ENCODE results near the gene TAS1R3.

TAS1R3 gene

GRCh38 chr1:1345384-1345783, 14.3 kb downstream of the TAS1R3 start:
- Histone ChIP-seq H3K9ac (ENCODE audit: low read length) (no peak overlapping the region), H3K4me1 (ENCODE audit: control insufficient read depth, insufficient read depth, low read length) (peaks cover 12% of the 10 kb centered on the region), H3K9me3 (ENCODE audit: control insufficient read depth, insufficient read depth, low read depth, low read length) (no peaks in the 10 kb centered on the region), H3K27ac (ENCODE audit: low read depth, low read length) (no peak overlapping the region), H3K36me3 (ENCODE audit: control insufficient read depth, insufficient read depth, low read length) (peaks cover 20% of the 10 kb centered on the region), H3K27me3 (ENCODE audit: control insufficient read depth, insufficient read depth, low read length) (no peaks in the 10 kb centered on the region), H3K4me3 (ENCODE audit: low read depth, low read length) (no peak overlapping the region)

- H3K9ac ChIP-seq (ENCODE audit: low read length) = no peak overlapping the region
- H3K36me3 ChIP-seq (ENCODE audit: control insufficient read depth, insufficient read depth, low read length) = peaks cover 14% of the 10 kb centered on the region
- H3K4me1 ChIP-seq (ENCODE audit: control insufficient read depth, insufficient read depth, low read length) = peaks cover 12% of the 10 kb centered on the region
- H3K4me3 ChIP-seq (ENCODE audit: low read depth, low read length) = no peak overlapping the region
- H3K27me3 ChIP-seq (ENCODE audit: control insufficient read depth, insufficient read depth, low read length) = no peaks in the 10 kb centered on the region
- H3K27ac ChIP-seq (ENCODE audit: low read depth, low read length) = no peak overlapping the region
- no peaks in the 10 kb centered on the region for H3K9me3 ChIP-seq (ENCODE audit: control insufficient read depth, insufficient read depth, low read depth, low read length)
Measured at GRCh38 chr1:1345860-1346500, 14.9 kb downstream of the TAS1R3 start.

- peaks cover 8% of the 10 kb centered on the region for H3K36me3 ChIP-seq (ENCODE audit: control insufficient read depth, insufficient read depth, low read length)
- peaks cover 14% of the 10 kb centered on the region for H3K4me1 ChIP-seq (ENCODE audit: control insufficient read depth, insufficient read depth, low read length)
- H3K27ac ChIP-seq (ENCODE audit: low read depth, low read length) = no peak overlapping the region
- H3K9ac ChIP-seq (ENCODE audit: low read length) = no peak overlapping the region
- H3K4me3 ChIP-seq (ENCODE audit: low read depth, low read length) = no peak overlapping the region
- H3K9me3 ChIP-seq (ENCODE audit: control insufficient read depth, insufficient read depth, low read depth, low read length) = no peaks in the 10 kb centered on the region
- H3K27me3 ChIP-seq (ENCODE audit: control insufficient read depth, insufficient read depth, low read length) = no peaks in the 10 kb centered on the region; the same call in 1 of the 2 replicates
Measured at GRCh38 chr1:1346501-1346890, 15.4 kb downstream of the TAS1R3 start.

GRCh38 chr1:1347026-1347595, 16.0 kb downstream of the TAS1R3 start:
- Histone ChIP-seq H3K4me3 (ENCODE audit: low read depth, low read length) (peak overlapping the region; percentile 77), H3K36me3 (ENCODE audit: control insufficient read depth, insufficient read depth, low read length) (0 out of 2 replicates have a peak, but pooled peaks cover 3% of the 10 kb centered on the region), H3K9me3 (ENCODE audit: control insufficient read depth, insufficient read depth, low read depth, low read length) (no peaks in the 10 kb centered on the region), H3K4me1 (ENCODE audit: control insufficient read depth, insufficient read depth, low read length) (peaks cover 19% of the 10 kb centered on the region), H3K27ac (ENCODE audit: low read depth, low read length) (no peak overlapping the region), H3K9ac (ENCODE audit: low read length) (no peak overlapping the region), H3K27me3 (ENCODE audit: control insufficient read depth, insufficient read depth, low read length) (no peaks in the 10 kb centered on the region; the same call in 1 of the 2 replicates)

- Histone ChIP-seq H3K27me3 (ENCODE audit: control insufficient read depth, insufficient read depth, low read length) (peaks cover 4% of the 10 kb centered on the region; the same call in 1 of the 2 replicates), H3K36me3 (ENCODE audit: control insufficient read depth, insufficient read depth, low read length) (0 out of 2 replicates have a peak, but pooled peaks cover 3% of the 10 kb centered on the region), H3K9me3 (ENCODE audit: control insufficient read depth, insufficient read depth, low read depth, low read length) (no peaks in the 10 kb centered on the region), H3K27ac (ENCODE audit: low read depth, low read length) (no peak overlapping the region), H3K4me1 (ENCODE audit: control insufficient read depth, insufficient read depth, low read length) (peaks cover 25% of the 10 kb centered on the region), H3K9ac (ENCODE audit: low read length) (peak overlapping the region; percentile 72), H3K4me3 (ENCODE audit: low read depth, low read length) (peak overlapping the region; percentile 77)
Measured at GRCh38 chr1:1347663-1348419, 16.8 kb downstream of the TAS1R3 start.

GRCh38 chr1:1348420-1349255, 17.6 kb downstream of the TAS1R3 start:
- Histone ChIP-seq H3K9ac (ENCODE audit: low read length) (peak overlapping the region; percentile 72), H3K4me3 (ENCODE audit: low read depth, low read length) (peak overlapping the region; percentile 77), H3K9me3 (ENCODE audit: control insufficient read depth, insufficient read depth, low read depth, low read length) (no peaks in the 10 kb centered on the region), H3K27ac (ENCODE audit: low read depth, low read length) (no peak overlapping the region), H3K4me1 (ENCODE audit: control insufficient read depth, insufficient read depth, low read length) (peaks cover 32% of the 10 kb centered on the region), H3K36me3 (ENCODE audit: control insufficient read depth, insufficient read depth, low read length) (0 out of 2 replicates have a peak, but pooled peaks cover 3% of the 10 kb centered on the region), H3K27me3 (ENCODE audit: control insufficient read depth, insufficient read depth, low read length) (peaks cover 12% of the 10 kb centered on the region)

- Histone ChIP-seq H3K4me3 (ENCODE audit: low read depth, low read length) (peak within 1 kb of the TSS; percentile 87), H3K27me3 (ENCODE audit: control insufficient read depth, insufficient read depth, low read length) (peaks cover 20% of the 10 kb centered on the region), H3K9ac (ENCODE audit: low read length) (peak within 1 kb of the TSS; percentile 84), H3K9me3 (ENCODE audit: control insufficient read depth, insufficient read depth, low read depth, low read length) (no peaks in the 10 kb centered on the region), H3K36me3 (ENCODE audit: control insufficient read depth, insufficient read depth, low read length) (0 out of 2 replicates have a peak, but pooled peaks cover 3% of the 10 kb centered on the region), H3K27ac (ENCODE audit: low read depth, low read length) (peak within 1 kb of the TSS; percentile 80; the same call in 1 of the 2 replicates), H3K4me1 (ENCODE audit: control insufficient read depth, insufficient read depth, low read length) (peaks cover 39% of the 10 kb centered on the region)
Measured at GRCh38 chr1:1349256-1350012, 18.4 kb downstream of the TAS1R3 start, which contains the start of gene DVL1. Gene DVL1, minus strand, starts transcription at chr1:1349418. Its CDS starts 353 bp downstream, at chr1:1349065.

GRCh38 chr1:1351511-1352427, 20.7 kb downstream of the TAS1R3 start:
- peaks cover 31% of the 10 kb centered on the region for H3K27me3 ChIP-seq (ENCODE audit: control insufficient read depth, insufficient read depth, low read length)
- H3K4me3 ChIP-seq (ENCODE audit: low read depth, low read length) = peak overlapping the region; percentile 48

GRCh38 chr1:1352786-1353388, 21.8 kb downstream of the TAS1R3 start:
- Histone ChIP-seq H3K4me3 (ENCODE audit: low read depth, low read length) (0 out of 2 replicates have a peak overlapping the region, but pooled peaks have one; percentile 14), H3K27me3 (ENCODE audit: control insufficient read depth, insufficient read depth, low read length) (peaks cover 31% of the 10 kb centered on the region), H3K36me3 (ENCODE audit: control insufficient read depth, insufficient read depth, low read length) (no peaks in the 10 kb centered on the region), H3K27ac (ENCODE audit: low read depth, low read length) (no peak overlapping the region), H3K9me3 (ENCODE audit: control insufficient read depth, insufficient read depth, low read depth, low read length) (no peaks in the 10 kb centered on the region), H3K4me1 (ENCODE audit: control insufficient read depth, insufficient read depth, low read length) (peaks cover 44% of the 10 kb centered on the region), H3K9ac (ENCODE audit: low read length) (no peak overlapping the region)

More at GRCh38 chr1:1351511-1352427, 20.7 kb downstream of the TAS1R3 start:
- Histone ChIP-seq H3K9me3 (ENCODE audit: control insufficient read depth, insufficient read depth, low read depth, low read length) (no peaks in the 10 kb centered on the region), H3K4me1 (ENCODE audit: control insufficient read depth, insufficient read depth, low read length) (peaks cover 43% of the 10 kb centered on the region), H3K9ac (ENCODE audit: low read length) (peak overlapping the region; percentile 42), H3K36me3 (ENCODE audit: control insufficient read depth, insufficient read depth, low read length) (no peaks in the 10 kb centered on the region), H3K27ac (ENCODE audit: low read depth, low read length) (no peak overlapping the region)

All from HUES6 (cell line).